NCI-H146 treated with DMSO at 0.1 percent for 48 hours (cell line): ENCODE measurements around the gene INTS3.
"Not testable (repeated sequence)": the region's sequence is repeated elsewhere in the genome, so short reads cannot be mapped to it uniquely, and the experiment has no call there.

Experiments
- DNase-seq: peaks from one replicate; lab custom pipeline; 2025; ENCODE audit not compliant: unreplicated experiment; lab: John Stamatoyannopoulos, UW

Gene INTS3

DNA sequence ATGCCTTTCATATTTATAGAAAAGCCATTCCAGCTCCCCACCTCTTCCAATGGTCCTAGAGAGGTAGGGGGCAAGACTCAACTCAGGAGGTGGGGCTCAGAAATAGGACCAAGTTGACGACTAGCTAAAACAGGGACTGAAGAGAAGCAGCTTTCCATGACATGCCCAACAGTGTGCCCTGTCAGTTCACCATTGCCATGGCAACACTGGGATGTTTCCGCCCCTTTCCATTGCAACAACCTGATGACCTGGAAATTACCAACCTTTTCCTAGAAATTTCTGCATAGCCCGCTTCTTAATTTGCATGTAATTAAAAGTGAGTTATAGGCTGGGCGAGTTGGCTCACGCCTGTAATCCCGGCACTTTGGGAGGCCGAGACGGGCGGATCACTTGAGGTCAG lies 22.4 kb upstream of the INTS3 start:
- no peak for DNase-seq

DNA sequence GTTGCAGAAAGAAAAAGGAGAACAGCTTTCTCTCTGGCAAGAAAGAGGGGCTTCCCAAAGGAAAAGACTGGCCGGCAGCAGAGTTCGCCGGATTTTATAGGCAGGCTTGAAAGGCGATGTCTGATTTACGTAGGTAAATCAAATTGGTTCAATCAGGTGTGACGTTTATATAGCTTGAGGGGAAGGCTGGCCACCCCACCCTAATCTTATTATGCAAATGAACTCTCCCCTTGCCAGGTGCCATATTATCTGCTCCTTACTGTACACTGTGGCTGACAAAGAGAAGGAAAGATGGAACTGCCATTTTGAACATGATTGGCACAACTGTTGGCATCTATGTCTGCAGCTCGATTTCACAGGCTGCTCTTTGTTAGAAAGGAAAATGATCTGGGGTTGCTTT lies 16.8 kb upstream of the INTS3 start:
- DNase-seq = peak; percentile 23

DNA sequence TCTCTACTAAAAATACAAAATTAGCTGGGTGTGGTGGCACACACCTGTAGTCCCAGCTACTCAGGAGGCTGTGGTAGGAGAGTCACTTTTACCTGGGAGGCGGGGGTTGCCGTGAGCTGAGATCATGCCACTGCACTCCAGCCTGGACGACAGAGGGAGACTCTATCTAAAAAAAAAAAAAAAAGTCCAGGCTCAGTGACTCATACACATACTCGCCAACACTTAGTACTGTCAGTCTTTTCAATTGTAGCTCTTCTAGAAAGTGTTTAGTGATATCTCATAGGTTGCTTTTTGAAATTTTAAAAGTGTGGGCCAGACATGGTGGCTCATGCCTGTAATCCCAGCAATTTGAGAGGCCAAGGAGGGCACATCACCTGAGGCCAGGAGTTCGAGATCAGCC lies 11.6 kb upstream of the INTS3 start:
- DNase-seq = not testable (repeated sequence)

DNA sequence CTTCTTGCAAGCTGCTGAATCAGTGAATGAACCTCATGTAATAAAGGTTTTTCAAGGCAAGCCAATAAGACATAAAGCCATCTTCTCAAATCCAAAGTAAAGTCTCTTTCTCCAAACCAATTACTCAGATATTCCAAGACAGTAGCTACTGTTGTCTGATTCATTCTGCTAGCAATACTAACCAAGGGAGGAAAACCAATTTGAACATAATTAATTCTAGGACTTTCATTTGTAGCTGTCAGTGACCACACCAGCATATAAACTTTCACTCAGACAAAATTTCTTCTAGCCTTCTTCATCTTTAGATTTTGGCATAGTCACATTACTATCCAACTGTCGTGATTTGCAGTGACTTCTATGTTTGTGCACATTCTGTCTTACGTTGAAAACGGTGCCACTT lies 10.5 kb upstream of the INTS3 start:
- DNase-seq = no peak

DNA sequence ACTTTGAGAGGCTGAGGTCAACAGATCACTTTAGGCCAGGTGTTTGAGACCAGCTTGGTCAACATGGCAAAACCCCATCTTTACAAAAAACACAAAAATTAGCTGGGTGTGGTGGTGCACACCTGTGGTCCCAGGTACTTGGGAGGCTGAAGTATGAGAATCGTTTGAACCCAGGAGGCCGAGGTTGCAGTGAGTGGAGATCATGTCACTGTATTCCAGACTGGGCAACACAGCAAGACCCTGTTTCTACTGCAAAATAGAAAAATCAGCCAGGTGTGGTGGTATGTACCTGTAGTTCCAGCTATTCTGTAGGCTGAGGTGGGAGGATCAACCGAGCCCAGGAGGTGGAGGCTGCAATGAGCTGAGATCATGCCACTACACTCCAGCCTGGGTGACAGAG lies 4.2 kb upstream of the INTS3 start:
- DNase-seq = no peak

DNA sequence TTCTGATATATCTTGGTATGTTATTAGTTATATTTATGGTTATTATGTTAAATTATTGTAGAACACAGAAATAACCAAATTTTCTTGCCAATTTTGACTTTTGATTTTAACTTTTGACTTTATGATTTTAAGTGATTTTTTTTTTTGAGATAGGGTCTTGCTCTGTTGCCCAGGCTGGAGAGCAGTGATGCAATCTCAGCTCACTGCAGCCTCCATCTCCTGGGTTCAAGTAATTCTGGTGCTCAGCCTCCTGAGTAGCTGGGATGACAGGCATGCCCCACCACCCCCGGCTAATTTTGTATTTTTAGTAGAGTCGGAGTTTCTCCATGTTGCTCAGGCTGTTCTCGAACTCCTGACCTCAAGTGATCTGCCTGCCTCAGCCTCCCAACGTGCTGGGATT lies 3.2 kb upstream of the INTS3 start:
- not testable (repeated sequence) for DNase-seq

DNA sequence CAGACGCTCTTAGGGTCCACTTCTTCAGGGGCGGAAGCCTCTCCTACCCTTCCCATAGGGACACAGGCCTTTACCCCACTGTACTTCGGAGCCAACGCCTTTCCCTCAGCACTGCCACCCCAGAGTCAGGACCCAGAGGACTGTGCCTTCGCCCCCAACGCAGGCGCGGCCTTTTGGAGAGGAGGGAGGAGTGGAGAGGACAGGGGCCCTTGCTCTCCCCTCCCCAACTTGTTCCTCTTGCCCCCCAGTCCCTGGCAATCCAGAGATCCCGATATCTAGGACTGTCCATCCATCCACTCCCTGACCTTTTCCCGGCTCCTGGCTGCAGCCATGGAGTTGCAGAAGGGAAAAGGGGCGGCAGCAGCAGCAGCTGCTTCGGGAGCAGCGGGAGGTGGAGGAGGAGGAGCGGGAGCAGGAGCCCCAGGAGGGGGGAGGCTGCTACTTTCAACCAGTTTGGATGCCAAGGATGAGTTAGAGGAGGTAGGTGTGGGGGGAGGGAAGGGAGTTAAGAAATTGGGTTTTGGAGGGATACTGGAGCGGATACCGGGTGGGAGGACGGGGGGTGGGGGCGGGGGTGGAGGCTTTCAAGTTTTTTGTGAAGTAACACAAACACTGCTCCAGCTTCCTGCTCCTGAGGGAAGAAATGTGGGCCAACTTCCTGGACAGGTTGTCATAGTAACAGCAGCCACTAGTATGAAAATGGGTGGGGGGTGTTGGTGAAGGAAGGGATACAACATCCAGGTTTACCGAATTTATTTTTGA lies 636 bp downstream of the INTS3 start:
- peak; percentile 50 for DNase-seq

DNA sequence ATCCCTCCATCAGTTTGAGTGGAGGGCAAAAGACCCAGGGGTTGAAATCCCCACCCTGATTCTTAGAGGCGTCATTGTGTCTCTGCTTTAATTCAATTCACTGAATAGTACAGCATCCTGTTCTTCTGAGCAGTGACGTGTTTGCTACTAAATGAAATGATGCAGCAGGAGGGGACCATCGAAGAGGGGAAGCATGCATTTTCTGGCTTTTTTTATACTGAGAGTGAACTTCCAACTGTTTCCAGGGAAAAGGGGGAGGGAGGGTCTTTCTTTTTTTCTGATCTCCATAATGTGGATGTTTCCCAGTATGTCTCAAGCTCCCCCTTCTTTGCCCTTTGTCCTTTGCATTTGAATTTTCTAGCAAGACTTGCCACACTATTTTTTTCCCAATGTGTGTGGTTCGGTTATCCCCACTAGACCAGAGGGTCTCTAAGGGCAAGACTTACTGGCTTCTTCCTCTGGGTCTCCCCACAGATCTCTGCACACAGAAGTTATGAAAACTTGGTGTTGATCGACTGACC lies 2.7 kb downstream of the INTS3 start:
- no peak for DNase-seq

DNA sequence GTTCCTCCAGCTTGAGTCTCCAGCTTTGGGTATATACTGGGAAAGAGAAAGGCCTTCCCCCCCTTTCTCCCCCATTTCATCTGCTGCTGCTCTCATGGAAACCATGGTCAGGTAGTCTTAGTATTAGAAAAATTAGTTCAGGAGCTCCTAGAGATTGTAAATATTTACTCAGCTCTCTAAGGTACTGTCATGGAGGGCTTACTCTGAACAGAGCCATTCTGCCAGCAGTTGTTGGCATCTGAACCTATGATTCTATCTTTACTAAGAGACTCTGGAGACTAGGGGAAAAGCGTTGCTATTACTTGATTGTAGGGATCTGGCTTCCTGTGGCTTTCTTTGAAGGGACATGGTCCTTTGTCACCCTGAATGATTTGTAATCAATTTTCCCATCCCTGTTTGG lies 6.1 kb downstream of the INTS3 start:
- DNase-seq = no peak

DNA sequence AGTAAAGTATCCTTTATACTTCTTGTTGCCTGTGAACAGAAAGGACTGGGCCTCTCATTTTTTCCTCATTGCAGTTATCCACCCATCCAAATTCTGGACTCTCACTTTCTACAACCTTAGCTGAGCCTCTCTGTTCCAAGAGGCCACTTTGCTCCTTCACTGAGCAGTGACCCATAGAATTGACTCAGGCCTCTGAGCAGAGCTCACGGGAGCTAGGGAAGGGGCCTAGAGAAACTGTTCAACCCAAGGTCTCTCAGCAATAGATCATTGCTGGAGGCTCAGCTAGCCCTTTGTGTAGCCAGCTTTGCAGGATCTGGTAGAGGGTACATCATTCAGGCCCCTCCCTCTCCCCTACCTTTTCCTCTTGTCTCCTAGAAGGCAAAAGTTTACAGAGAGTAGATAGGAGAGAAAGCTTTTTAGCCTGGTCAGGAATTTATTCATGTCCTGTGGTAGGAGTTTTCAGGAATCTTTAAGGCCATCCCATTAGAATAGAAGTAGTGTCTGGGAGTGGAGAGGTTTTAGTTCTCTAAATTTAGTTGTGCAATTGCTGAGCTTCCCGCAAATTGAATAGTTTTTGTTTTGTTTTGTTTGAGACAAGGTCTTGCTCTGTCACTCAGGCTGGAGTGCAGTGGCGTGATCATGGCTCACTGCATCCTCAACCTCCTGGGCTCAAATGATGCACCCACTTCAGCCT lies 6.7 kb downstream of the INTS3 start:
- no peak for DNase-seq

DNA sequence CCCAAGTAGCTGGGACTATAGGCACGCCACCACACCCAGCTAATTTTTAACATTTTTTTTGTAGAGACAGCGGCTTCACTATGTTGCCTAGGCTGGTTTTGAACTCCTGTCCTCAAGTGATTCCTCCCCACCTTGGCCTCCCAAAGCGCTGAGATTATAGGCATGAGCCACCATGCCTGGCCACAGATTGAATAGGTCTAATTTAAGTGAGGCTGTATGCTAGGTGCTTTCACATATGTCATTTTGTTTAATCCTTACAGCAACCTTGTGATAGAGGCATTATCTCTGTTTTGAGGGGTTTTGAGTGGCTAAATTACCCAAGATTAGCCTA lies 7.2 kb downstream of the INTS3 start:
- DNase-seq = no peak

DNA sequence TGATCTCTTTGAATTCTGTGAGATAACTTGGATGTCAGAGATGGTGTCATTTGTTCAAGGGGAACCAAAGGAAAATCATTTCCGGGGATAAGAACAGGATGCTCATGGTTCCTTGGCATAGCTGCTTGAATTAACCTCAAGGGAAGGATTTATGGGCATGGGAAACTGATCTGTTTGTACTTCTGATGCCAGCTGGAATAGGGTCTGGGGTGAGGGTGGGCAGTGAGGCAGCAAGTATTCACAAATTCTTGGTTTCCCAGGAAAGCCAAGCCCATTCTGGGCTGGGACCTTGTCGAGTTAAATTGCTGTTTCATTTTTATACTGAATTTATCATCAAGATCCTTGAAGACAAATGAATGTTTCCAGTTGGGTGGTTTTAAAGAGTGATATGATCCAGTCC lies 14.1 kb downstream of the INTS3 start:
- no peak for DNase-seq

DNA sequence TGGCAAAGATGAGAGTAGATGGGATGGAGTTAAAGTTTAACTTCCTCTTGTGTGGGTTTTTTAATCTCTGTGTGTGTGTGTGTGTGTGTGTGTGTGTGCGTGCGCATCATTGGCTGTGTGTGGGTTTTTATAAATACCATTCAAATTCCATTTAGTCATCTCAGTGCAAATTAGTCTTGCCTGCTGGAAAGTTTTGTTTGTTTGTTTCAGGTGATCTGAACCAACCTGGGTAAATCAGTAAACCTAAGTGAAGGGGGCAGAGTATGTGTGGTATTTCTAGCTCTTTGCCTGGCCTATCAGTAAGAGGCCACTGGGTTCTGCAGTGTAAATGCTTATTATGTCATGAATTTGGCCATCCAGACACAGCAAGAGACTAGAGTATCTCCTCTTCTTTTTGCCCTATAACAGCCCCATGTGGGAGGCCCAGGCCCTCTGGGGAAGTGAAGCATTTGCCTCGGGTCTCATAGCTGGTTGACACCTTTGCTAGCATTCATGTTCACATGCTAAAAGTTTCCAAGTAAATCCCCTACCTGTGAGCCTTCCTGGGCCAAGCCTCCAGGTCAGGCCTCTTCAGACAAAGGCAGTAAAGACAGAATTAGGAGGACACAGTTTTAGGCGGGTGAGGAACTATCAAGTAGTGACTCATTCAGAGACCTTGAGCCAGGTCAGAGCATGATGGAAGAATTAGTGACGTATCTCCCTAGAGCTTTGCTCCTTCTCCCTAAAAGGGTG lies 14.7 kb downstream of the INTS3 start:
- no peak for DNase-seq

DNA sequence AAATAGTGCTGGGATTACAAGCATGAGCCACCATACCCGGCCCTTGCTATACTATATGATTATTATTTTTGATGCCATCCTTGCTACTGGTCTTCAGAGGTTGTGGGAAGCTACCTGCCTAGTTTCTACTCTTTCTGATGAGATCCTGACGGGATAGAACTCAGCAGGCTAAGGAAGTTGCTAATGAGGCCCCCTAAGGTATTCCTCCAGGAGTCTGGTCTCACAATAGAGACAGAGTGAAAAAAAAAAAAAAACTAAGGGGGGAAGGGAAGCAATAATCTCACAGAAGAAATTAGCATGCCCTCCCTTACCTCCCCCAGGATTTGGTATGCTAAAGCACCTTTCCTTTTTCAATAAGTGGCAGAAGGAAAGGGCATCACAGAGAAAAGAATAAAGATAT lies 17.6 kb downstream of the INTS3 start:
- DNase-seq = no peak

DNA sequence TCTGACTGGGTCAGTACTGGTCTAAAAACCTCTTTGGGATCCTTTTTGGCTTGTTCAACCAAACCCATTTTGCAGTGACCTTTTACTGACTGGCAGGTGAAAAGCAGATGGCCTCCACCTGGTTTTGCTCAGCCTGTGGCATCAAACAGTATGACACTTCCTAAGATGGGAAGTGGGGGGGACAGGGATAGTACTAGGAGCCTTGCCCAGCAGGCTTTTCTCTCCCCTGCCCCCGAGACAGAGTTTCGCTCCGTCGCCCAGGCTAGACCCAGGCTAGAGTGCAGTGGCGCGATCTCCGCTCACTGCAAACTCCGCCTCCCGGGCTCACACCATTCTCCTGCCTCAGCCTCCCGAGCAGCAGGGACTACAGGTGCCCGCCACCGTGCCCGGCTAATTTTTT lies 18.3 kb downstream of the INTS3 start:
- DNase-seq = no peak

DNA sequence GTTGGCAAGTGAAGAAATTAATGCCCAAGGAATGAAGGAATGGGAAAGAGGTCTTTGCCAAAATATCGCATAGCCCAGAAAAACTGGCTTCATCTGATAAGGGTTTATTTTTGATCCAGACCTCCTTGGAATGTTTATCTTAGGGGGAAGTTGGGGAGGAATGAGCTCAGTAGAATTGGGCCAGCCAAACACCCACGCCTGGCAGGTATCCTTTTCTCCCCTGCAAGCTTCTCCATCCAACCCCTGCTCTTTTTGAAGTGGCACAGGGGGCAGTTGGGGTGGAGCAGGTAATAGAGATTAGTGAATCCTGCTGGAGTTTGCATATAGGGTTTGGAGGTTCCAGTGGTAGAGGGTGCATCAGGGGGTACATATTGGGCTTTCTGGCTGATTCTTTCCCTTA lies 21.1 kb downstream of the INTS3 start:
- DNase-seq = no peak

DNA sequence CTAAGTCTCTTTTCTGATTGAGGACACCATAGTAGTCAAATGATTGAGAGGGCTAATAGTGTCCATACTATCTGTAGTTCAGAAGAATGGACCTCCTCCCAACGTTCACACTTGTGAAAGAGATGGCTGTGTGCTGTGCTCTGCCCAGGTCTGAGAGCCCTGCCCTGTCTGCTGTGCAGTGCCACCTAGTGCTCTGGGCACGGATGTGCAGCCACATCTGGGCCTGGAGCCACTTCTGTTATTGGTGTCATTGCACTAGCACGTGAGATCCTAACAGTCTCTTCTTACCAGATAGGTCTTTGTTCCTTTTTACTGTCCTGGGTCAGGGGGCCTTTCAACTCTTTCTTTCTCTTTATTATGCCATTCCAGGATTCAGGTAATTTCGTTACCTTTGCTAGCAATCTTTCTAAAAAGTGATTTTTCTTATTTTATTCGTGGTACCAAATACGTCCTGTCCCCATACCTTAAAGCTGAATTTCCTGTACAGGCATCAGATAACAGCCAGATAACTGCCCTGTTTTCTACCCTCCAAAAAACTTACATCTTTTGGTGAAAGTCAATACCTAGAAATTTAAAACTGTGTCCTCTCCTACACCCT lies 21.7 kb downstream of the INTS3 start:
- DNase-seq = peak; percentile 47

DNA sequence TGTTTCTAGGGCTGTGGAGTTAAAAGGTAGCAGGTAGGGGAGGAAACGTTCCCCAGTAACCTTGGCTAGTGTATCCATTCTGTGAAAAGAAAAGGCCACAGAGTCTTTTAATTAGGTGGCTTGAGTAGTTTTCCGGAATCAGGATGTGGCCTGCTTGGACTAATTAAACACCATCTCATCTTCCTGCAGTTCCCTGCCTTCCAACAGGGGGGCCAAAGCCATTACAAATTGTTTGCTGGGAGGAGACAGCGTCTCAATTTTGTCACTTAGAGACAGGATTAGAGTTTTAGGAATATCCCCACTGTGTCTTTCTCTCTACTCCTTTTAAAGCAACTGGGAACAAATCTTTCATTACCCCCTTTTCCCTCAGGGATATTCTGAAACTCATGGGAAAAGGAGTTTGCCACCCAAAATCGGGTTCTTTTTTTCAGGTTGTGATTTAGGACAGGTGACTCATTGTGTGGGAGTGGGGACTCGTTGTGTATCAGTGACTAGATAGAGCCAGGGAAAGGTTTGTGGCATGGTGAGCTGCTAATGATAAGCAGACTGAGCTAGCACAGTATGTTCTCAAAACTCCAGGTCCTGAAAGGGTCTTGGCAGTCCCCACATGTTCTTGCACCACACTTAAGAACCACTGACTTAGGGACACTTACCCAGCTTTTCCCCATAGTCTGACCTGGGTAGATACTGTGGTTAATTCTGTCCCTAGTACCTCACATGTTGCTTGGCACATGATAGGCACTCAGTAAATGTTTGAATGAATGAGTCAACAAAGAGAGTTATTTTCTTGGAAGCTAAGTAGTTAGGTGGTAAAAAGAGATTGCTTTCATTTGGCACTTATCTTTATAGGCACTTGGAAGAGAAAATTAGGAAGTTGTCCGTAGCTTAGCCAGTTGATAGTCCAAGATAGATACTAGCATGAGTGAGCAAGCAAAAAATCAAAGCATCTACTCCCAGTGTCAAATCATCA lies 22.5 kb downstream of the INTS3 start:
- no peak for DNase-seq

DNA sequence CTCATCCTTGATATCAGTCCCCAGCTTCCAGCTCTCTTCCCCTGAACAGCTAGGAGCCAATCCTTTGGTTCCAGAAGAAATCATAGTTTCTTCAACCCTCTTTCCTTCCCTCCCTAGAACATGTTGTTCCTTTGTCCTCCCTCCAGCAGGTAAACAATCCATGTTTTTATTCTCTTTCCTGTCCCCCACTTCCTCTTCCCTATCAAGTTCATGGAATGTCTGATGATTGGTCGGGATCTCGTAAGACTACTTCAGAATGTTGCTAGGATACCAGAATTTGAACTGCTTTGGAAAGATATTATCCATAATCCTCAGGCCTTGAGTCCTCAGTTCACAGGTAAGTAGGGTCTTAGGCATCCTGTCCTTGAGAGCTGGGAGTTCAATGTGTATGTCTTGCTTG lies 24.2 kb downstream of the INTS3 start:
- DNase-seq = no peak

DNA sequence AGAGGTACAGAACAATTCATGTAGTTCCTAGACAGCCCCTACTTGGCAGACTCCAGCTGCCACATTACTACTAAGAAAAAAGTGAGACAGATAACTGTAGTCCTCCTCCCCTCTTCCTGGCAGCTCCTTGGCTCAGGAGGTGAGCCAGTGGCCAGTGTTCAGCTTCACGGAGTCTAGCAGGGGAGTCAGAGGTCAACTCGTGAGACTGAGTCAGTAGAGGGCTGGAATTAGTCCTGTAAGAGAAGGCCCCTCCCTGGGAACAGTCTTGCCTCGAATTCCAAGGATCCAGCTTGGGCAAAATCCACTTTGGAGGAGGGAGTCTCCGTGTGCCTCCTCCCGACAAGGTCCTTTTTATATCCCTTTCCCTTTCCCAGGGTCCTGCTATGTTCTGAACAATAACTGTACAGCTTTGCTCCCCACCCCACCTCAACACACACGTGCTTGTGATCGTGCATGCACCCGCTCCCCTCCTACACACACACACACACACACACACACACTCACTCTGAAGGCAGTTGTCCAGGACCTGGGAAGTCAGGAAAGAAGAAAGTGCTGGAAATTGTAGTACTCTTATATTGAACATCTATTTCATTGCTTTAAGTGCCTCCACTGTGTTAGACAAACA lies 24.8 kb downstream of the INTS3 start:
- DNase-seq = no peak
